Tibial nerve (tissue), 4 donors: ENCODE data around the gene CDK6.

Experiments used
- CTCF ChIP-seq, 5 experiments: fragments of 200-600 bp in 3 of 5; fragments of 450-650 bp in 2 of 5; sonication (generic) in 3 of 5; IDR thresholded peaks; one replicate each; pipeline ENCODE4 v1.5.1; 2016 to 2019; ENCODE audit warnings: antibody characterized with exemption in 5 of 5, mild to moderate bottlenecking in 3 of 5, moderate library complexity in 2 of 5
- EP300 ChIP-seq, 2 donors: sonication (generic); formaldehyde crosslinking; IDR thresholded peaks; one replicate each; pipeline ENCODE4 v1.6.1; 2017; ENCODE audit warnings: antibody characterized with exemption in 2 of 2, mild to moderate bottlenecking in 1 of 2
- POLR2A ChIP-seq, 2 donors: fragments of 450-650 bp; IDR thresholded peaks; one replicate each; pipeline ENCODE4 v1.6.1; 2017; ENCODE audit warnings: antibody characterized with exemption in 2 of 2, mild to moderate bottlenecking in 2 of 2, moderate library complexity in 2 of 2

DNA sequence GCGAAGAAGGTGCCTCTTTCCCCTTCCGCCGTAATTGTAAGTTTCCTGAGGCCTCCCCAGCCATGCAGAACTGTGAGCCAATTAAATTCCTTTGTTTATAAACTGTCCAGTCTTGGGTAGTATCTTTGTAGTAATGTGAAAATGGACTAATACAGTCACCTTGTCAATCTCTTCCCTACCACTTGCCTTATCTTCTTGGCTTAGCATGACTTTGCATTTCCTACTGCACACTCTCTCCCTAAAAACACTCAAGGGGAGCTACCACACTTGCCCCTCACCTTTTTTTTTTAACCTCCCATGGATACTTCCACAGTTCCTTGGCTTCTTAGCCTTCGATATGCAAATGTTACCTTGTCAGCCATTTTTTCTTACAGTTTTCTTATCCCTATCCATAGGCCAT, 7.4 kb upstream of the CDK6 start:
- TF ChIP-seq EP300 (IDR thresholded peaks at IDR 0.05) (no peak), CTCF (IDR thresholded peaks at IDR 0.05) (no peak), POLR2A (IDR thresholded peaks at IDR 0.05) (no peak)
